Hematopoietic multipotent progenitor cell treated with erythropoietin and hydrocortisone succinate and interleukin-3 and kit ligand, for 6 days (in vitro differentiated cells): ENCODE data around the gene PSMF1.
"Not testable (repeated sequence)": the region's sequence is repeated elsewhere in the genome, so short reads cannot be mapped to it uniquely, and the experiment has no call there.

Experiments
- DNase-seq: peaks from one replicate; pipeline ENCODE4 v3.0.0-alpha.2; 2015

Gene PSMF1

GRCh38 chr20:1216527-1217427 is 98.4 kb downstream of the PSMF1 start:
- DNase-seq: not testable (repeated sequence)
